Measurements from ENCODE around the gene CEP250.
"Not testable (repeated sequence)": the region's sequence is repeated elsewhere in the genome, so short reads cannot be mapped to it uniquely, and the experiment has no call there.

CEP250 gene

GRCh38 chr20:35527122-35527769 is 71.8 kb downstream of the CEP250 start:
- no peak for DNase-seq

GRCh38 chr20:35529552-35529951 is 74.2 kb downstream of the CEP250 start, which contains the start of gene C20orf173:
C20orf173 (minus strand) TSS chr20:35529652; CDS start chr20:35529373, 279 bp downstream.
- no peak for DNase-seq

- DNase-seq: peak; percentile 41
Observed at GRCh38 chr20:35539756-35540212, 84.4 kb downstream of the CEP250 start.

- DNase-seq: no peak
Observed at GRCh38 chr20:35541118-35541782, 85.9 kb downstream of the CEP250 start.

GRCh38 chr20:35541783-35542662 is 86.6 kb downstream of the CEP250 start, which contains the start of gene ERGIC3:
ERGIC3 (plus strand) TSS chr20:35542078; CDS start chr20:35542098, 20 bp downstream.
- DNase-seq: peak; percentile 92

- DNase-seq: no peak
Observed at GRCh38 chr20:35542990-35543389, 87.6 kb downstream of the CEP250 start.

GRCh38 chr20:35544436-35544835 is 89.0 kb downstream of the CEP250 start:
- no peak for DNase-seq

- not testable (repeated sequence) for DNase-seq
Observed at GRCh38 chr20:35544941-35545340, 89.5 kb downstream of the CEP250 start.

GRCh38 chr20:35546127-35546526 is 90.7 kb downstream of the CEP250 start:
- no peak for DNase-seq

- no peak for DNase-seq
Observed at GRCh38 chr20:35547329-35547728, 91.9 kb downstream of the CEP250 start.

GRCh38 chr20:35551503-35551902 is 96.1 kb downstream of the CEP250 start:
- no peak for DNase-seq

- DNase-seq: no peak
Observed at GRCh38 chr20:35552914-35553313, 97.5 kb downstream of the CEP250 start.

- DNase-seq: not testable (repeated sequence)
Observed at GRCh38 chr20:35555461-35555860, 100.1 kb downstream of the CEP250 start.

- DNase-seq: no peak
Observed at GRCh38 chr20:35555951-35556645, 100.7 kb downstream of the CEP250 start.

- DNase-seq: no peak
Observed at GRCh38 chr20:35556871-35557270, 101.5 kb downstream of the CEP250 start.

GRCh38 chr20:35558451-35558850 is 103.1 kb downstream of the CEP250 start:
- DNase-seq: no peak

GRCh38 chr20:35559042-35559693 is 103.8 kb downstream of the CEP250 start:
- no peak for DNase-seq

- DNase-seq: no peak
Observed at GRCh38 chr20:35560105-35560511, 104.7 kb downstream of the CEP250 start.

GRCh38 chr20:35560541-35560940 is 105.1 kb downstream of the CEP250 start:
- no peak for DNase-seq

GRCh38 chr20:35561268-35561667 is 105.9 kb downstream of the CEP250 start:
- peak; percentile 26 for DNase-seq

- no peak for DNase-seq
Observed at GRCh38 chr20:35561671-35562070, 106.3 kb downstream of the CEP250 start.

GRCh38 chr20:35562541-35563110 is 107.2 kb downstream of the CEP250 start:
- DNase-seq: no peak

All from DMS 273 treated with DMSO at 0.1 percent for 48 hours (cell line).